Psoas muscle (tissue), 8 donors: ENCODE data around the gene PALLD. TPM values are rescaled to one million over a fixed set of nuclear protein-coding genes. Genes with fewer than 3 reads are reported as not detected.

Experiments used
- ATAC-seq, 4 donors: fragments of 200-7000 bp; cut with Tn5 transposase; one replicate each; pipeline ENCODE4 v1.9.1; 2020; ENCODE audit warnings: moderate library complexity in 3 of 4, mild to moderate bottlenecking in 2 of 4
- DNase-seq, 2 donors: peaks; one replicate each; pipeline ENCODE4 v3.0.0-alpha.2; 2020
- H3K27ac ChIP-seq: fragments of 200-600 bp; one replicate; pipeline ENCODE4 v1.8.0; 2022
- H3K27me3 ChIP-seq, 3 donors: fragments of 200-600 bp in 1 of 3; one replicate each; pipeline versions ENCODE4 v1.6.1 to v1.8.0; 2013 to 2022; ENCODE audit warnings: low read length in 2 of 3, mild to moderate bottlenecking in 2 of 3, moderate library complexity in 1 of 3; ENCODE audit not compliant: insufficient read depth in 3 of 3
- H3K36me3 ChIP-seq, 2 donors: fragments of 200-600 bp in 1 of 2; one replicate each; pipeline versions ENCODE4 v1.6.1 to v1.8.0; 2013 to 2022; ENCODE audit warnings: low read depth in 1 of 2, mild to moderate bottlenecking in 1 of 2, moderate library complexity in 1 of 2; ENCODE audit not compliant: insufficient read depth in 1 of 2
- H3K4me1 ChIP-seq: fragments of 200-600 bp; one replicate; pipeline ENCODE4 v1.8.0; 2022
- H3K4me3 ChIP-seq: fragments of 200-600 bp; one replicate; pipeline ENCODE4 v1.8.0; 2022; ENCODE audit warnings: mild to moderate bottlenecking
- H3K9me3 ChIP-seq: fragments of 200-600 bp; one replicate; pipeline ENCODE4 v1.8.0; 2022
- CTCF ChIP-seq: fragments of 200-600 bp; IDR thresholded peaks from one replicate; pipeline ENCODE4 v1.8.0; 2022; ENCODE audit warnings: antibody characterized with exemption
- WGBS, 3 donors: extraction: QIAGEN DNeasy Blood & Tissue Kit; methylation state at CpG; one replicate each; pipeline versions ENCODE4 v1.1.6 to v1.1.7; 2013; 5-methylcytosine and 5-hydroxymethylcytosine counted together
- intact Hi-C, 2 donors: fragments of 100-400 bp; cut with DNase I; formaldehyde crosslinking; loops; one replicate each; pipeline versions ENCODE4 v1.11.0 to v1.14.2; 2022
- polyA plus RNA-seq, 3 donors: library from polyadenylated mRNA; stranded (reverse); fragments of 200-250 nt; gene quantifications; one replicate each; pipeline ENCODE4 v1.2.3, GENCODE V29; 2013
- total RNA-seq, 4 donors: library from RNA; stranded (reverse); fragmentation: NEBNext Ultra II Directional in 2 of 4; extraction: Animal tissue kit (Norgen Biotek cat#: 25700) in 2 of 4; gene quantifications; one replicate each; pipeline versions ENCODE4 v1.2.1 to v1.2.4, GENCODE V29; 2021 to 2023
- donor health status: healthy with polysubstance abuse.
- donor health status: DM: no; HTN: no; CAD: no; lungs with moderate emphysema.
- donor health status: Bipolar disorder and iron deficiency.
- donor health status: healthy.
- donor health status: DM: yes; HTN: yes; CAD: no.
- donor health status: DM: no; HTN: no; CAD: no.
- donor health status: DM: no; HTN: no; CAD: no.
- donor health status: DM: yes; HTN: yes; CAD: no.

PALLD gene
- total and polyA plus RNA-seq, 7 donors: 19.2 to 245 (median 168) TPM

- no peaks in the 10 kb centered on the region for H3K9me3 ChIP-seq
- H3K4me1 ChIP-seq: no peaks in the 10 kb centered on the region
- no peaks in the 10 kb centered on the region for H3K27me3 ChIP-seq
- WGBS, 3 donors: 39 to 56% (median 44%) methylated on average over 3 of the region's 3 CpGs
- peaks cover 7 to 62% of the 10 kb centered on the region in 2 donors for H3K36me3 ChIP-seq
- H3K27ac ChIP-seq: no peak overlapping the region
- no peak for TF ChIP-seq CTCF
- H3K4me3 ChIP-seq: no peak overlapping the region
- intact Hi-C loops: loop anchor here in 1 of 2 donors (10.0 kb wide), 1 partner anchor 104 kb away; no protein-coding TSS in a partner anchor
- ATAC-seq: no peak
- DNase-seq: no peak
These were observed 191.7 kb downstream of the PALLD start for GRCh38 chr4:168688584-168688983.

- H3K36me3 ChIP-seq: peaks cover 7 to 51% of the 10 kb centered on the region in 2 donors
- intact Hi-C loops: loop anchor here in 1 of 2 donors (10.0 kb wide), 1 partner anchor 105 kb away; no protein-coding TSS in a partner anchor
These were observed 192.9 kb downstream of the PALLD start for GRCh38 chr4:168689791-168690190.

GRCh38 chr4:168690199-168690598 is 193.3 kb downstream of the PALLD start:
- no peak for TF ChIP-seq CTCF
- Histone ChIP-seq H3K4me1 (no peaks in the 10 kb centered on the region), H3K27ac (no peak overlapping the region), H3K9me3 (no peaks in the 10 kb centered on the region), H3K27me3 (no peaks in the 10 kb centered on the region), H3K4me3 (no peak overlapping the region), H3K36me3 (peaks cover 5 to 47% of the 10 kb centered on the region in 2 donors)
- intact Hi-C loops: no loop called here
- 73 to 82% (median 78%) methylated on average over 2 of the region's 2 CpGs for WGBS, 3 donors
- DNase-seq (no peak), ATAC-seq (no peak)

More at GRCh38 chr4:168689791-168690190, 192.9 kb downstream of the PALLD start:
- H3K27me3 ChIP-seq: no peaks in the 10 kb centered on the region
- ATAC-seq (no peak), DNase-seq (no peak)
- TF ChIP-seq CTCF: no peak
- H3K4me3 ChIP-seq: no peak overlapping the region
- H3K9me3 ChIP-seq: no peaks in the 10 kb centered on the region
- 94 to 98% (median 96%) methylated on average over 1 of the region's 1 CpG for WGBS, 3 donors
- no peaks in the 10 kb centered on the region for H3K4me1 ChIP-seq
- no peak overlapping the region for H3K27ac ChIP-seq

- Histone ChIP-seq H3K27me3 (no peaks in the 10 kb centered on the region), H3K9me3 (no peaks in the 10 kb centered on the region), H3K4me1 (no peaks in the 10 kb centered on the region), H3K36me3 (peaks cover 4 to 36% of the 10 kb centered on the region in 2 donors), H3K27ac (no peak overlapping the region), H3K4me3 (no peak overlapping the region)
- intact Hi-C loops: no loop called here
- ATAC-seq (no peak), DNase-seq (no peak)
- TF ChIP-seq CTCF: no peak
- WGBS, 3 donors: 58 to 63% (median 62%) methylated on average over 6 of the region's 6 CpGs
These were observed 194.9 kb downstream of the PALLD start for GRCh38 chr4:168691631-168692369.
